HG03342 (cell line): Measurements from ENCODE around the gene SMIM24.
"Not testable (repeated sequence)": the region's sequence is repeated elsewhere in the genome, so short reads cannot be mapped to it uniquely, and the experiment has no call there.

Source experiments
- ATAC-seq: cut with Tn5 transposase; IDR thresholded peaks from one replicate; pipeline ENCODE4 v1.9.1; 2021; ENCODE audit warnings: mild to moderate bottlenecking, moderate library complexity; ENCODE audit not compliant: unreplicated experiment

The SMIM24 gene

DNA sequence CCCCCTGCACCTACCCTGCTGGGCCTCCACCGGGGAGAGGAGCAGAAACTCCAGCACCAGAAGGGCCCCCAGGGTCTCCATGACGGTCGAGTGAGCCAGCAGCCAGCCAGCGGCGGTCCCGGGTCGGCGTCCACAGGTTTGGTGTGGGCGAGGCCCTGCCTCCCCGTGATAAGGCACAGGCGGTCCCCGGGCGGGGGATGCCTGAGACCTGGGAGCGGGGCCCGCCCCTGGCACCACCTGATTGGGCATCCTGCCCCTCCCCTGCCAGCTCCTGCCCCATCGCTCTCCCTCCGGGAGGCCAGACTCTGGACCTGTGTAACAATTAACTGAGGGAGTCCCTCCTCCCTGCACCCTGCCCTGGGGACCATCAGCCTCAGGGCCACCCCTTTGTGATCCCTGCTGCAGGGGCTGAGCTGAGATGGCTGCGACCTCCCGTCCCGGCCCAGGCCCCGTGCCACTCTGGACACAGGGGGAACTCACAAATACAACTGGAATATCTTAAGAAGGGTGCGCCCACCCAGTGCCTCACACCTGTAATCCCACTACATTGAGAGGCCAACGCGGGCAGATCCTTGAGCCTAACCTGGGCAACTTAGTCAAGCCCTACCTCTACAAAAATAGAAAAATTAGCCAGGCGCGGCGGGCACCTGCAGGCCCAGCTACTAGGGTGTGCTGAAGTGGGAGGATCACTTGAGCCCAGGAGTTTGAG lies at the start of gene SMIM24:
TSS of gene SMIM24 (minus strand) at position 143 of the 709 bp plus-strand sequence. CDS start at position 81, 62 bp downstream.
- ATAC-seq = no peak

DNA sequence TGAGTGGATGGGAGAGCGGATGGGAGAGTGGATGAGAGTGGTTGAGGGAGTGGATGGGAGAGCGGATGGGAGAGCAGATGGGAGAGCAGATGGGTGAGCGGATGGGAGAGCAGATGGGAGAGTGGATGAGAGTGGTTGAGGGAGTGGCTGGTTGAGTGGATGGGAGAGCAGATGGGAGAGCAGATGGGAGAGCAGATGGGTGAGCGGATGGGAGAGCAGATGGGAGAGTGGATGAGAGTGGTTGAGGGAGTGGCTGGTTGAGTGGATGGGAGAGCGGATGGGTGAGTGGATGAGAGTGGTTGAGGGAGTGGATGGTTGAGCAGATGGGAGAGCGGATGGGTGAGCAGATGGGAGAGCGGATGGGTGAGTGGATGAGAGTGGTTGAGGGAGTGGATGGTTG lies 49.0 kb upstream of the SMIM24 start:
- ATAC-seq = not testable (repeated sequence)

DNA sequence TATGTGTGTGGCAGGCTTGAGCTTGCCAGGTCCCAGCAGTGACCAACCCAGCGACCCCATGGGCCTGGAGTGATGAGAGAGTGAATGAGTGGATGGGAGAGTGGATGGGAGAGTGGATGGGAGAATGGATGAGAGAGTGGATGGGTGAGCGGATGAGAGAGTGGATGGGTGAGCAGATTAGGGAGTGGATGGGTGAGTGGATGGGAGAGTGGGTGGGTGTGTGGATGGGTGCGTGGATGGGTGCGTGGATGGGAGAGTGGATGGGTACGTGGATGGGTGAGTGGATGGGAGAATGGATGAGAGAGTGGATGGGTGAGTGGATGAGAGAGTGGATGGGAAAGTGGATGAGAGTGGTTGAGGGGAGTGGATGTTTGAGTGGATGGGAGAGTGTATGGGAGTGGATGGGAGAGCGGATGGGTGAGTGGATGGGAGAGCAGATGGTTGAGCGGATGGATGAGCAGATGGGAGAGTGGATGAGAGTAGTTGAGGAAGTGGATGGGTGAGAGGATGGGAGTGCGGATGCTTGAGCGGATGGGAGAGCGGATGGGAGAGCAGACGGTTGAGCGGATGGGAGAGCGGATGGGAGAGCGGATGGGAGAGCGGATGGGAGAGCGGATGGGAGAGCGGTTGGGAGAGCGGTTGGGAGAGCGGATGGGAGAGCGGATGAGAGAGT lies 48.4 kb upstream of the SMIM24 start:
- no peak for ATAC-seq

- no peak for ATAC-seq
These were observed 47.8 kb upstream of the SMIM24 start for GRCh38 chr19:3528080-3528479.

GRCh38 chr19:3527238-3527910 lies 47.0 kb upstream of the SMIM24 start:
- ATAC-seq = no peak

DNA sequence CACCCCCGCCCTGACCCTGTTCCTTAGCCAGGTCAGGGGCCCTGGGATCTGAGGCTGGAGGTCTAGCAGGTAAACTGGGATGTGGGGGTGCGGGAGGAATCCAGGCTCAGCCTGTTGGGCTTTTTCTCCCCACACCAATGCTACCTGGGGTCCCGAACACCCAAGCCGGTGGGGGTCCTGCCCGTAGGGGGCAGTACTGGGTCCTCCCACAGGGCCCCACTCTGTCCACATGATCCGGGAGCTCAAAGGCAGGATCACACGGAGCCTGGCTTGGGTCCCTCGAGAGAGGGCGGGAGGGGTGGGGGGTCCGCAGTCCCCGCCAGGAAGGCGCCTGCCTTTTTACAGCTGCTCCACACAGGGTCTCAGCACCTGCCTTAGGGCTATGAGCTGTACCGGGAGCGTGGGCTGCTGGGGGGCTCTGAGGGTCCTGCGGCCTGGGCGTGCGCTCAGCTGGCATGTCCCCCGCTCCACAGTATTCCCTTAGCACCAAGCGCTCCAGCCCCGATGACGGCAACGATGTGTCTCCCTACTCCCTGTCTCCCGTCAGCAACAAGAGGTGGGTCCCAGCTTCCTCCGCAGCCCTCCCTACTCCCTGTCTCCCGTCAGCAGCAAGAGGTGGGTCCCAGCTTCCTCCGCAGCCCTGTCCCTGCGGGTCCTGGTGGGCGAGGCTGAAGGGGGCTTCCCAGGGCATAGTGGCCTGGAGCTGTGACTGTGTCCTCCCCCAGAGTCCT lies 46.3 kb upstream of the SMIM24 start:
- ATAC-seq = no peak

- no peak for ATAC-seq
These were observed 44.7 kb upstream of the SMIM24 start for GRCh38 chr19:3524904-3525451.

- no peak for ATAC-seq
These were observed 43.9 kb upstream of the SMIM24 start for GRCh38 chr19:3524078-3524842.

DNA sequence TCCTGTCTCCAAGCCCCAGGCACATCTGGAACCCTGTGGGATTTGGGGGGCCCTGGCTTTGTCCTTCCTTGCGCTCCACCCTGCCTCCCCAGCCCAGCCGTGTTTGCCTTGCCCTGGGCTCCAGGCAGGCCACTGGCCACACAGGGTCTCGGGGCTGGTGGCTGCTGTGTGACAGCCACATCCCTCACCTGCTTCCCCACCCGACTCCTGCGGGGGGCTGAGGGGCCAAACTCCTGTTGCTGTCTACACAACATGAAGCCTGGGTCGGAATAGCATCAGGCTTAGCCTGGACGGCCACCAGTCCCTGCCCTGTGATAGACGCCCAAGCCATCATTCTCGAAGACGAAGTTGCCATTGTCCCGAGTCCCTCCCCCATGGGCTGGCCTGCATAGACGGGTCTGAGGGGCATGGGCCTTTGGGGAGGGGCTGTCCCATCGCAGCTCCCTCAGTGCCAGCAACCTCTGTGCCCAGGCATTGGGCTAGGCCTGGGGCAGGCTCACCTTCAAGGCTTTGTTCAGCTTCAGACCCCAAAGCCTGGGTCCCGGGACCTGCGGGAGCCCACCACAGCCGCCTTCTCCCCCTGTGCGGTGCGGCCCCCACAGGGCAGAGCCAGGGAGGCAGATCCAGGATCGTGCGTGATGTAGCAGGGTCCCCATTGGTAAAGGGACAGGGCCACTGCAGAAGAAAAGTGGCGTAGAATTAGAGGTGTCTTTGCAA lies 43.2 kb upstream of the SMIM24 start:
- ATAC-seq = no peak

GRCh38 chr19:3522421-3523360 lies 42.4 kb upstream of the SMIM24 start:
- ATAC-seq = no peak

DNA sequence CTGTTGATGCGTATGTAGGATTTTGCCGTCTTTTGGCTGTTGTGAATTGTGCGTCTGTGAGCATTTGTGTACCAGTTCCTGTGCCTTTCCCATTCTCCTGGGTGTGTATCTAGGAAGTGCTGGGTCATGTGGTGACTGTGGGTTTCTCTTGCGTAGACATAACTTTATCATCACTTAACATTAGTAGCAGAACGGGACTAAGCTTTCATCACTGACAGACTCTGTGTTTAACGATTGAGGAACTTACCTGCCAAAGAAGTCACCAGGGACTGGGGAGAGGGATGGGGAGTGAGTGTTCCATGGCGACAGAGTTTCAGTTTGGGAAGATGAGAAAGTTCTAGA lies 40.8 kb upstream of the SMIM24 start:
- ATAC-seq = no peak

DNA sequence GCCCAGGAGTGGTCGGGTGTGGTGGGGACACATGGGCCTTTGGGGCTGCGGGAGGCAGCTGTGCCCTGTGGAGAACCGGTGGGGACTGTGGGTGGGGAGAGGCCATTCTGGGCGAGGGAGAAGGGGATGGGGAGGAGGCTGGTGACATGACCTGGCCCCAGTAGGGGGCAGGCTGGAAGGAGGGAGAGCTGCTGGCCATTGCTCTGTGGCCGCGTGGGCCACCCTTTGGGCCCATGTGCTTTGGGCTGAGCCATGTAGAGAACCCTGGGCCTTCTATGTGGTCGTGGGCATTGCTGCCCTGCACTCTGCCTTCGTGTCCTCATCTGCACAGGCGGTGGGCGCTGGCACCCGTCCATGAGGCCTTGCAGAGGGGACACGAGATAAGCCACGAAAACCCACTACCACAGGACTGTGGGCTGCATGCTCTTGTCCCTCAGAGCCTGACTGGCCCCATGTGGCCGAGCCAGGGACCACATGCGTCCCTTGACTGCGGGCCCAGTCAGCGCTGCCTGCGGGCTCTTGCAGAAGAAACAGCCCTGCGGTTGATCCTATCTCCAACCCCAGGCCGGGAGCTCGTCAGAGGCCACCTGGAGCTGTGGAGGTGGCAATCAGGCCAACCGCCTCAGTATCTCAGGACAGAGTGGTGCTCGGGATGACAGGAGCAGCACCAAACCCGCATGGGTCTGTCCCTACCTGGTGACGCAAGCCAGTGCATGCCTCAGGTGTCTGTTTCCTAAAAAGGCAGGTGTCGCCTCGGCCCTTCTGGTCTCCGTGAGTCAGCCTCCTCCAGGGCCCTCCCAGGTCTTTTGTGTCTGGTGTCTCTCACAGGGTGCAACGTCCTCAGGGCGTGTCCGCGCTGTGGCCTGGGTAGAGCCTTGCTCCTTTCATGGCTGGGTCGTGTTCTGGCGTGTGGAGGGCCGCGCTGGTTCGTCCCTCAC lies 40.1 kb upstream of the SMIM24 start:
- ATAC-seq = no peak

- no peak for ATAC-seq
These were observed 38.8 kb upstream of the SMIM24 start for GRCh38 chr19:3519126-3519525.

DNA sequence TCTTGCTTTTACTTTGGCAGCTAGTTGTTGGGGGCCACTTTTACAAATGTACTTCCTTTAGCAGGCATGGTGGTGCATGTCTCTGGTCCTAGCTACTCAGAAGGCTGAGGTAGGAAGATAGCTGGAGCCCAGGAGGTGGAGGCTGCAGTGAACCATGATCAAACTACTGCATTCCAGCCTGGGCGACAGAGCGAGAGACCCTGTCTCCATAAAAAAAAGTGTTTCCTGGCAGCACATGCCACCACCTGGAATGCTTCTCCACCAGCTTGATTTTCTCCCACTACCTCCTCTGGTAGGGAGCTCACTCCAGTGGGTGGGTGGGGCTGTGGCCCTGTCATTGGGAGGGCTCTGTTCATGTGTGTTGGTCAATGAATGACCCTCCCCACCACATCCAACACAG lies 38.3 kb upstream of the SMIM24 start:
- ATAC-seq = no peak

GRCh38 chr19:3518255-3518654 lies 37.9 kb upstream of the SMIM24 start:
- no peak for ATAC-seq

- ATAC-seq = no peak
These were observed 37.3 kb upstream of the SMIM24 start for GRCh38 chr19:3517638-3518037.

DNA sequence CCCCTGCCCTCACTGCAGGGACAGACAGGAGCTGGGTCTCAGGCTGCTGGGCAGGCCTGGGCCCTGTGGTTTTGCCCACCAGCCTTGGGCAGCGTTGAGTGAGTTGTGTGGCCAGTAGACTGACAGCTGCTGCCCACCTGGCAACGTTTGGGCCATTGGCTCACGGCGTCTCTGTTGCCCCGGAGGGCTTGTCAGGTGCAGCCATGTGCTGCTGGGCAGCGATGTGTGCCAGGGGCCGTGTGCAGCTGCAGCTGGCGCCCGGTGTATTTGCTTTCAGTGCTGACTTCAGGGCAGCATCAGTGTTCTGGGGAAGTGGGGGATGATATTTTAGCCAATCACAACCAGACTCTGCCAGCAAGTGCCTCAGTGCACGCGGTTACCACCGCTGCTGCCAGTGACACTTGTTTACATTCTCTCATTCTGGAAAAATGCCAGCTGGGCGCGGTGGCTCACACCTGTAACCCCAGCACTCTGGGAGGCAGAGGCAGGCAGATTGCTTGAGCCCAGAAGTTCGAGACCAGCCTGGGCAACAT lies 36.4 kb upstream of the SMIM24 start:
- no peak for ATAC-seq
